ENCODE results near the gene GLRX5. TPM values are rescaled to one million over a fixed set of nuclear protein-coding genes. Genes with fewer than 3 reads are reported as not detected.

The GLRX5 gene
- total and polyA plus RNA-seq, 2 experiments from 2014 or later = 50.2 to 181 TPM

- no peak overlapping the region for H3K4me3 ChIP-seq
- H3K27ac ChIP-seq = no peak overlapping the region
- H3K4me1 ChIP-seq (ENCODE audit: low read depth) = no peaks in the 10 kb centered on the region
- peak; percentile 94 for TF ChIP-seq CTCF (IDR thresholded peaks at IDR 0.05; ENCODE audit: low read depth, low read length)
- H3K27me3 ChIP-seq = peaks cover 4% of the 10 kb centered on the region
- DNase-seq (ENCODE audit: low read depth in 1 of 2, low spot score in 1 of 2) = peak; percentile 88 to 93
- no peaks in the 10 kb centered on the region for H3K36me3 ChIP-seq
- no peaks in the 10 kb centered on the region for H3K9me3 ChIP-seq (ENCODE audit: low read depth)
Measured at GRCh38 chr14:95561001-95561412, 26.2 kb downstream of the GLRX5 start.

GRCh38 chr14:95562892-95563685 lies 28.2 kb downstream of the GLRX5 start:
- Histone ChIP-seq H3K9me3 (ENCODE audit: low read depth) (no peaks in the 10 kb centered on the region), H3K4me3 (no peak overlapping the region), H3K36me3 (no peaks in the 10 kb centered on the region), H3K27ac (no peak overlapping the region), H3K27me3 (peaks cover 4% of the 10 kb centered on the region), H3K4me1 (ENCODE audit: low read depth) (no peaks in the 10 kb centered on the region)
- no peak for TF ChIP-seq CTCF (IDR thresholded peaks at IDR 0.05; ENCODE audit: low read depth, low read length)
- DNase-seq (ENCODE audit: low read depth in 1 of 2, low spot score in 1 of 2) = peak; percentile 15 to 40

- H3K27ac ChIP-seq = no peak overlapping the region
- peak in 1 of 2 donors; percentile 33 for DNase-seq (ENCODE audit: low read depth in 1 of 2, low spot score in 1 of 2)
- H3K4me3 ChIP-seq = no peak overlapping the region
- H3K36me3 ChIP-seq = no peaks in the 10 kb centered on the region
- no peak for TF ChIP-seq CTCF (IDR thresholded peaks at IDR 0.05; ENCODE audit: low read depth, low read length)
- H3K27me3 ChIP-seq = peaks cover 4% of the 10 kb centered on the region
- H3K9me3 ChIP-seq (ENCODE audit: low read depth) = no peaks in the 10 kb centered on the region
- no peaks in the 10 kb centered on the region for H3K4me1 ChIP-seq (ENCODE audit: low read depth)
Measured at GRCh38 chr14:95564060-95564459, 29.2 kb downstream of the GLRX5 start.

GRCh38 chr14:95569440-95569839 lies 34.6 kb downstream of the GLRX5 start:
- Histone ChIP-seq H3K27me3 (no peaks in the 10 kb centered on the region), H3K4me1 (ENCODE audit: low read depth) (no peaks in the 10 kb centered on the region), H3K9me3 (ENCODE audit: low read depth) (no peaks in the 10 kb centered on the region), H3K27ac (no peak overlapping the region), H3K36me3 (no peaks in the 10 kb centered on the region), H3K4me3 (no peak overlapping the region)
- TF ChIP-seq CTCF (IDR thresholded peaks at IDR 0.05; ENCODE audit: low read depth, low read length) = no peak
- DNase-seq (ENCODE audit: low read depth in 1 of 2, low spot score in 1 of 2) = no peak

GRCh38 chr14:95573313-95573712 lies 38.5 kb downstream of the GLRX5 start:
- no peak for DNase-seq (ENCODE audit: low read depth in 1 of 2, low spot score in 1 of 2)
- H3K9me3 ChIP-seq (ENCODE audit: low read depth) = no peaks in the 10 kb centered on the region
- TF ChIP-seq CTCF (IDR thresholded peaks at IDR 0.05; ENCODE audit: low read depth, low read length) = no peak
- no peaks in the 10 kb centered on the region for H3K36me3 ChIP-seq
- no peak overlapping the region for H3K4me3 ChIP-seq
- no peaks in the 10 kb centered on the region for H3K4me1 ChIP-seq (ENCODE audit: low read depth)
- H3K27ac ChIP-seq = no peak overlapping the region
- H3K27me3 ChIP-seq = no peaks in the 10 kb centered on the region
